ENCODE measurements around the gene CDH12.
"Not testable (repeated sequence)": the region's sequence is repeated elsewhere in the genome, so short reads cannot be mapped to it uniquely, and the experiment has no call there.

Gene CDH12

GRCh38 chr5:22411554-22412349 is 441.4 kb downstream of the CDH12 start:
- DNase-seq, result no peak

DNA sequence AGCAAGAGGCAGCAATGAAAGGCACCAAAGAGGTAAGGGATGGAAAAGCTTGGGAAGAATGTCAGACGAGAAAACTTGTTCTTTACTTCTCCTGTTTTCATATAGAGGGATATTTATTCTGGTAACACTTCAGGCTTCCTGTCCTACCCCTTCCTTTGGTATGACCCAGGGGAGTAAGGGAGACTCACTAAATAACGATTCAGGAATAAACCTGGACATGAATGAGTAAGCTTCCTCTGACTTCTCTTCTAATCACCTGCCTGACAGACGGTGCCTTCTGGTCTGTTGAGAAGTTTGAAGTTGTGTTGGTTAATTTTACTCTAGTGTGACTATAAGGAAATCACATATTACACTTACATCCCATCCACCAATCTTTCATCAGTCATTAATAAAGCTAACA is 461.2 kb downstream of the CDH12 start:
- DNase-seq, result peak; percentile 39

DNA sequence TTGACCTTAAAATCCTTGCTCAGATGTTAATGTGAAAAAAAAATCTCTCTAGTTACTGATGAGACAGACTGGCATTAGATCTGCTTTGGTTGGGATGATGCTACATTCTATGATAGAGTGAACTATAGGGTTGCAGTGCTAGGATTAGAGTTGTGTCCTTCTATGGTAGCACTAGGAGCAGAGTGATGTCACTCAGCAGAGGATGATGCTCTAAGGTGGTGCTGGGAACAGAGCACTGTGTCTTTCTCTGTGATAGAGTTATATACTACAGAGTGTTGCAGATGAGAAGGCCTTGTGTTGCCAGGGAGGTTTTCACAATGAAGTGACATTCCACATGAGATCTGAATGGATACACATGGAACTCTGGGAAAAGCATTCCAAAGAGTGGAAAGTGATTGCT is 462.3 kb downstream of the CDH12 start:
- DNase-seq, result peak; percentile 27

DNA sequence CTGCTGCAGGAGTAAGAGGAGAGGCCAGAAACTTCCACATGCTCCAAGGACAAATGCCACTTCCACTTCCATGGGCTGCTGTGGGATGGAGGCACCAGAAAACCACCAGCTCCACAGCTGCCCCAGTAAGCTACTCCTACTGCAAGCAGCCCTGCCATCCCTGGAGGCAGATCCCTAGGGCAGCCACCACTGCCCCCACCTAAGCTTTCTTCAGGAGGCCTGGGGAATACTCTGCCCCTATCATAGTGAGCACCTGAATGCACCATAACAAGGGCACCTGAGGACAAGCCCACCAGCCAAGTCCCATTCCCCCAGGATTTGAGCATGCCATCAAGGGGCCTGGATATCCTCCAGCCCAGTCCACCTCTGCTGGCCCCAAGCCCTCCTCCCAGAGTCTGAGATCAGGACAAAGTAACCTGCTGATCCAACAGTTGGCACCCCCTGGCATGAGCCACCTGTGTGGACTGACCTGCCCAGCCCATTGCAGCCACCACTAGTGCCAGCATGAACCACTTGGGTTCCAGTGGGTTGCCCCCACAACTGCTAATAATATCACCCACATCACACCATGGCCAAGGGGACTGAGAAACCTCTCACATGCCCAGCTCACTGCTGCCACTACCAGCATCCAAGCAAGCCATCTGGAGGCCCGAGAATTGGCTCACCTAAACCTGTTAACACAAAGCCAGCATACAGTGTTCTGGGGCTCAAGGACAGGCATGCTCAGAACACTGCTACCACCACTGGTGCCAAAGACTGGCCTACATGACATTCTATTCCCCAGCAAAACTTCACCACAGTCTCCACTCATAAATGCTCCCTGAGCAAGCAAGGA is 480.1 kb downstream of the CDH12 start:
- peak; percentile 11 for DNase-seq

DNA sequence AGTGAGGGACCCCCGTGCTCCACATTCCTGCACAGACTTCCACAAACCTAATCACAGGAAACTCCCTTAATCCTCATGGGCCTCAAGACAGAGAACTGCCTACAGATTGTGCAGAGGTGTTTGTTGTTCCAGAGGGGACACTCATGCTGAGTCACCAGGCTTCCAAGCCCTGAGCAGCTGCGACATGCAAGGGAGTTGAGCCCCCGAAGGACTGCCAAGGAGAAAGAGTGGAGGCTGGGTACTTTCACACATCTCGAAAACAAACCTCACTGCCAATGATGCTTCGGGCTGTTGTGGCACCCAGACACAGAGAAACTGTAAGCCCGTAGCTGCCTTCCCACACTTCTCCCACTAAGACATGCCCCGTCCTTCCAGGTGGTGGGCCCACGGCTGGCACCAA is 480.8 kb downstream of the CDH12 start:
- peak; percentile 20 for DNase-seq

- DNase-seq, result peak; percentile 89
Measured at GRCh38 chr5:22354956-22355355, 498.2 kb downstream of the CDH12 start.

- DNase-seq, result peak; percentile 88
Measured at GRCh38 chr5:22352493-22352892, 500.7 kb downstream of the CDH12 start.

GRCh38 chr5:22351178-22351577 is 502.0 kb downstream of the CDH12 start:
- DNase-seq, result peak; percentile 29

GRCh38 chr5:22348027-22348426 is 505.1 kb downstream of the CDH12 start:
- DNase-seq, result no peak

GRCh38 chr5:22344000-22344399 is 509.1 kb downstream of the CDH12 start:
- no peak for DNase-seq

DNA sequence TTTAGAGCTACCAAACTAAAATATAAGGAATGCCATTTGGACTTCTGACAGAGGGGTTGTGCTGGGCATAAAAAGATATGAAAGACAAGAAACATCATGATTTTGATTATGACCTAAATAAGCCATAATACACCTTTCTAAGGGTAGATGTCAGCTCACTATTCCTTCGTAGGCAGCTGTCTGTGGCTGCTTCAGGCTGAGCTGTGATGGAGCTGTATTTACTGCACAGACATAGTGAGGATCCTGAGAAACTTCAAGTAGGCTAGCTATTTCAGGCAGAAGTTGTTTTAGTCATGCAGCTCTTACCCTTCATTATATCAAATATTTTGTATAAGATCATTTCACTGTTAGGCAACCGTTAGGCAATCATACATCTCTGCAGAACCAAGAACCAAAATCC is 511.7 kb downstream of the CDH12 start:
- DNase-seq, result no peak

DNA sequence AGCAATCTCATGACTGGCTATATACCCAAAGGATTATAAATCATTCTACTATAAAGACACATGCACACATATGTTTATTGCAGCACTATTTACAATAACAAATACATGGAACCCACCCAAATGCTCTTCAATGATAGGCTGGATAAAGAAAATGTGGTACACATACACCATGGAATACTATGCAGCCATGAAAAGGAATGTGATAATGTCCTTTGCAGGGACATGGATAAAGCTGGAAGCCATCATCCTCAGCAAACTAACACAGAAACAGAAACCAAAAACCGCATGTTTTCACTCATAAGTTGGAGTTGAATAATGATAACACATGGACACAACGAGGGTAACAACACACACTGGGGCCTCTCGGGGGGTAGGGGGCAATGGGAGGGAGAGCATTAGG is 520.2 kb downstream of the CDH12 start:
- DNase-seq, result not testable (repeated sequence)

- DNase-seq, result peak; percentile 40
Measured at GRCh38 chr5:22329683-22330082, 523.5 kb downstream of the CDH12 start.

DNA sequence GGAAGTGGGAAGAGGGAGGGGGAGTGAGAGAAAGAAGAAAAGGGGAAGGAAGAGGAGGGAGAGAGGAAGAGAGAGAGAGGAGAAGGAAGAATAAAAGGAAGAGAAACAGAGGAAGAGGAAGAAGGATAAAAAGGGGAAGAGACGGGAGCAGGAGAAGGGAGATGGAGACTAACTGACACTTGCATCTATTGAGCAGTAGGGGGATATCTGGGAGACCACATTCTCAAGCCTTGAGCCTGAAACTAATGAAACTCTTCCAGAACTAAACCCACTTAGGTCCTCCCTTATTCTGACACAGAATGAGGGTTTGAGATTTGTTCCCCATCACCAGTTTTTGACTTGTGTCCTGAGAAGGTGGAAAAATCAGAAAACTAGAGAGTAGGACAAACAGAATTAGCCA is 533.3 kb downstream of the CDH12 start:
- DNase-seq, result peak; percentile 51

DNA sequence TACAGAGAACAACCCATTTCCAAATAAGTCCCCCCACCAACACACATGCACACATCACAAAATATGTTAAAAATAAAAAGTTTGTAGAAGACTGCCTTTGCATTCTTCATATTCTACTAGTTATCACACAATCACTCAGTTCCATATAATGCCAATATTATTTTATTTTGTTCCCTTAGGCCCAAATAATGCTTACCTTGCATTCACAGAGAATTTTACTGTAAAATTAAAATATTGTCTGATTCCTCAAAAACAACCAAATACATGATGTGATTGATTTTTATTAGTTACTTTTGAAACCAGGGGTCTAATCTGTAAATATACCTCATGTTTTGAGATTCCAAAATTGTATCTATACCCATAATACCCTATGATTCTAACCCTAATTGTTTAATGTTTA is 536.9 kb downstream of the CDH12 start:
- DNase-seq, result no peak

DNA sequence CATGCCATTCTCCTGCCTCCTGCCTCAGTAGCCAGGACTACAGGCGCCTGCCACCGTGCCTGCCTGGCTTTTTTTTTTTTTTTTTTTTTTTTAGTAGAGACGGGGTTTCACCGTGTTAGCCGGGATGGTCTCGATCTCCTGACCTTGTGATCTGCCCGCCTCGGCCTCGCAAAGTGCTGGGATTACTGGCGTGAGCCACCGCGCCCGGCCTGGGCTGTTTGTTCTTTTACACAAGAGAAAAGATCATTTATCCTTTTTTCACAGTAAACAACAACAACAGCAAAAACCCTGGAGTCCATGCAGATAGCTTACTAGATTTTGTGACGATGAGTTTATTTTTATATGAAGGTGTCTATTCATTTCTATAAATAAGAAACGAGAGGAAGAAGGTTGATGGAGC is 538.1 kb downstream of the CDH12 start:
- DNase-seq, result not testable (repeated sequence)

GRCh38 chr5:22314548-22314947 is 538.6 kb downstream of the CDH12 start:
- no peak for DNase-seq

DNA sequence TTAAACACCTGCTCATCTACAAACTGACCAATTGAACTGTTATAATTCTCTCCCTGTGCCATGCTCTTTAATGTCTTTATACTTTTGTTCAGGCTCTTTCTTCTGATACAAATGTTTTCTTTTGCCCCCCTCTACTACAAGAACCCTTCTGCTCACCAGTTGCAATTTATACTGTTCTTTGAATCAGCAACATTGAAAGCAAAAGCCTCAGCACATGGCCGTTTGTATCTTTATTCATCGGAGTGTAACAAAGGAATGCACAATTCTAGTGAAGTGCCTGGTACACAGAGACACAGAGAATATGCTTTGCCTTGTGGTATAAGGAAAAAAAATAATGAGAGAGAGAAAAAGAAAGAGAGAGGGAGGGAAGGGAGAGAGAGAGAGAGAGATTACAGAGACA is 547.1 kb downstream of the CDH12 start:
- no peak for DNase-seq

- DNase-seq, result no peak
Measured at GRCh38 chr5:22295832-22296231, 557.3 kb downstream of the CDH12 start.

DNA sequence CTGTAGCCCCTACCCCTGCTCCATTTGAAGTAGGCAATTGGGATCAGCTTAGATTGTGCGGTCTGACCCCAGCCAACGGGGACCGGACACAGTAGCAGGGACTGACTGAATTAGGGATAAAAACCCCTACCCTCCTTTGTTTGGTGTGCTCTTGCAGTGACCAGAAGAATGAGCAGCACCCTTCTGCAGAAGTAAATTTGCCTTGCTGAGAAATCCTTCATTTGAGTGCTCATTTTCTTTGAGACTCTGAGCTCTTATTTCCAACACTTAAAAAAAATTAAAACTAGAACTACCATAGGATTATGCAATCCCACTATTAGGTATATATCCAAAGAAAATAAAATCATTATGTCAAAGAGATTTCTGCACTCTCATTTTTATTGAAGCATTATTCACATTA is 560.0 kb downstream of the CDH12 start:
- DNase-seq, result no peak

- no peak for DNase-seq
Measured at GRCh38 chr5:22278164-22278563, 575.0 kb downstream of the CDH12 start.

DNA sequence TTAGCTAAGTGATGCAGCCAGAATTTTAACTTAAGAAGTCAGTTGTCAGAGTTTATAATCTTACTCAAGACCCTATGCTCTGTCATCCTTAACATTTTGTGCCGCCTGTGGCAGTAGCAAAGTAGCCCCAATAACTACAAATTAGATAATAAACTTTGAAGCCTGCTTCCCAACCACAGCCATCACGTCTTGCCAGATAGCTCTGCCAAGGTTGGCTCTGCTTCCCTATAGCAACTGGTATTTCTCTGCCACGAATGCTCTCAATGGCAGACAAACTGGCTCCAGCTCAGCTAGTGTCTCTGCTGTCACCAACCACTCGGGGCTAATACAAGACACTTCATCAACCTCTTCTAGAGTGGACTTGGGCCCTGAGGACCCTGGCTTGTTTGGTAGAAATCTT is 576.1 kb downstream of the CDH12 start:
- no peak for DNase-seq

- DNase-seq, result not testable (repeated sequence)
Measured at GRCh38 chr5:22265855-22266254, 587.3 kb downstream of the CDH12 start.

DNA sequence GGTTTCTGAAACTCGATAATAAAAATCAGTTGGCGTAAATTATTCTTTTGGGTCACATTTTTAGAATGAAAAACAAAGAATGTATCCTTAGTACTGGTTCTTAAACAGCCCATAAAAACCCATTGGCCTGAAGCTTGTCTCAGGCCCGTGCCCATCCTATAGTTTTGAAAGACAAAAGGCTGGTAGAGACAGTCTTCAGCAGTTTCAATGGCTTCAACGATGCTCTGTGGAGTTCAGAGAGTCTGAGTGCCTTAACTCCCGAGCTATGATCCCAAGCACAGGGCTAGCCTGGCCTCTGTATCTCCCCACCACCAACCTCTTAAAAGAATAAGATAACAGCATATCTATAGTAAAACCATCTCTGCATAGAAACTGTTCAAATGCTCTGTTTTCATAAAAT is 595.0 kb downstream of the CDH12 start:
- DNase-seq, result no peak
